ENCODE data around the gene CABP7.

CABP7 gene

GRCh38 chr22:29693161-29693560 lies 26.6 kb upstream of the CABP7 start:
- no peak overlapping the region for H3K4me3 ChIP-seq (ENCODE audit: low read depth, low read length)
- TF ChIP-seq, protein P1, sequence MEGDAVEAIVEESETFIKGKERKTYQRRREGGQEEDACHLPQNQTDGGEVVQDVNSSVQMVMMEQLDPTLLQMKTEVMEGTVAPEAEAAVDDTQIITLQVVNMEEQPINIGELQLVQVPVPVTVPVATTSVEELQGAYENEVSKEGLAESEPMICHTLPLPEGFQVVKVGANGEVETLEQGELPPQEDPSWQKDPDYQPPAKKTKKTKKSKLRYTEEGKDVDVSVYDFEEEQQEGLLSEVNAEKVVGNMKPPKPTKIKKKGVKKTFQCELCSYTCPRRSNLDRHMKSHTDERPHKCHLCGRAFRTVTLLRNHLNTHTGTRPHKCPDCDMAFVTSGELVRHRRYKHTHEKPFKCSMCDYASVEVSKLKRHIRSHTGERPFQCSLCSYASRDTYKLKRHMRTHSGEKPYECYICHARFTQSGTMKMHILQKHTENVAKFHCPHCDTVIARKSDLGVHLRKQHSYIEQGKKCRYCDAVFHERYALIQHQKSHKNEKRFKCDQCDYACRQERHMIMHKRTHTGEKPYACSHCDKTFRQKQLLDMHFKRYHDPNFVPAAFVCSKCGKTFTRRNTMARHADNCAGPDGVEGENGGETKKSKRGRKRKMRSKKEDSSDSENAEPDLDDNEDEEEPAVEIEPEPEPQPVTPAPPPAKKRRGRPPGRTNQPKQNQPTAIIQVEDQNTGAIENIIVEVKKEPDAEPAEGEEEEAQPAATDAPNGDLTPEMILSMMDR (IDR thresholded peaks at IDR 0.05; ENCODE audit: low read depth, low read length): no peak
- in situ Hi-C loops (cut with HindIII; ENCODE audit: low sequenced_read_pairs): no loop called here
- DNase-seq (ENCODE audit: low read depth, low spot score): no peak

DNA sequence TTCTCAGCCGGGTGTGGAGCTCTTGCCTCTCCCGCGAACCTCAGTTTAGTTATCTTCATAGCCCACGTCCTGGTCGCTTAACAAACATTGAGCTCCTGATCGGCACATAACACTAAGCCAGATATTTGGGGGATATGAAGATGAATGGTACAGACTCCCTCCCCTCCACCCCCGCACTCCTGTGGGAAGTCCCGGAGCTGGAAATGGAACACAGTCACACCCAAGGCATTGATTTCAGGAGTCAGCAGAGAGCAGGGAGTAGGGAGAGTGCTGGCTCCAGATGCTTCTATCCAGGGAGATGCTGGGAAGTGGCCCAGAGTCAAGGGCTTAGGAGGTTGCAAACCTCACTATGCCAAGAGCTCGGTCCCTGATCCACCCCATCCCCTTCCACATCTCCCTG lies 26.1 kb upstream of the CABP7 start:
- no peak overlapping the region for H3K4me3 ChIP-seq (ENCODE audit: low read depth, low read length)
- TF ChIP-seq, protein P1 (IDR thresholded peaks at IDR 0.05; ENCODE audit: low read depth, low read length): no peak
- in situ Hi-C loops (cut with HindIII; ENCODE audit: low sequenced_read_pairs): no loop called here

DNA sequence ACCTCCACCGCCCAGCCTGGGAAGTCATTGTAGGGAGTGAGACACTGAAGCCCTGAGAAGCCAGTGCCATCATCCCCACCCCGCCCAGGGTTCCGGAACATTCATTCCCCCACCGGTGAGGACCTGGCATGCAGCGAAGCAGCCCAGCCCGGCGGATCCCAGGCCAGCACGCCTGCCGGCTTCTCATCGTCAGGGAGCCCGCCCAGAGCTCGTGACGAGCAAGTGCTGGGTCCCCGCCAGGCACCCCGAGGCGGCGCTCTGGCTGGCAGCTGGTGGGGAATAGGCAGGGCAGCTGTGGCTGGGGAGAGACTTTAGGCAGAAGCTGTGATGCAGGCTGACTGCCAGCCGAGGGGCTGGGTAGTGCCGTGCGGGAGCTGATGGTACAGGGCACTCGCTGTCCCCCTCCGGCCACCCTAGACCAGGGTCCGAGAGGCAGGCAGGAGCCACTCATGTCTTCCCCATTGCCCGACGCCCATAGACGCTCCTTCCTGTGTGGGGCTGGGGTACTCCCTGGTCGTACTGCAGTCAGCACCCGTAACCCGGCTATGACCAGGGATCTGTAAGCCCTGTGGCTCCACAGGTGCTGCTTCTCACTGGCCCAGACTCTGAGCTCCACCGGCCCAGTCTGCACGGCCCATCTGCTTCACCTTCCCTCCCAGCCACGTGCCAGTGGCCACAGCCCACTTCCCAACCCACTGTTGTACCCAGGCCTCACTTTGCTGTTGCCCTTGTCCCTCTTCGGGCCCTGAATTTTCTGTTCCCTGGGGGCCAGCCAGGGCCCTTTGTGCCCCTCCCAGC lies 24.5 kb upstream of the CABP7 start:
- TF ChIP-seq, protein P1 (IDR thresholded peaks at IDR 0.05; ENCODE audit: low read depth, low read length): no peak
- in situ Hi-C loops (cut with HindIII; ENCODE audit: low sequenced_read_pairs): no loop called here
- DNase-seq (ENCODE audit: low read depth, low spot score): no peak
- H3K4me3 ChIP-seq (ENCODE audit: low read depth, low read length): no peak overlapping the region

More for the DNA sequence above, 26.1 kb upstream of the CABP7 start:
- no peak for DNase-seq (ENCODE audit: low read depth, low spot score)

- TF ChIP-seq, protein P1 (IDR thresholded peaks at IDR 0.05; ENCODE audit: low read depth, low read length): no peak
- H3K4me3 ChIP-seq (ENCODE audit: low read depth, low read length): no peak overlapping the region
- in situ Hi-C loops (cut with HindIII; ENCODE audit: low sequenced_read_pairs): no loop called here
- no peak for DNase-seq (ENCODE audit: low read depth, low spot score)
Observed at GRCh38 chr22:29697853-29698598, 21.8 kb upstream of the CABP7 start.

- in situ Hi-C loops (cut with HindIII; ENCODE audit: low sequenced_read_pairs): no loop called here
- no peak overlapping the region for H3K4me3 ChIP-seq (ENCODE audit: low read depth, low read length)
- TF ChIP-seq, protein P1 (IDR thresholded peaks at IDR 0.05; ENCODE audit: low read depth, low read length): no peak
- no peak for DNase-seq (ENCODE audit: low read depth, low spot score)
Observed at GRCh38 chr22:29700206-29700899, 19.4 kb upstream of the CABP7 start.

DNA sequence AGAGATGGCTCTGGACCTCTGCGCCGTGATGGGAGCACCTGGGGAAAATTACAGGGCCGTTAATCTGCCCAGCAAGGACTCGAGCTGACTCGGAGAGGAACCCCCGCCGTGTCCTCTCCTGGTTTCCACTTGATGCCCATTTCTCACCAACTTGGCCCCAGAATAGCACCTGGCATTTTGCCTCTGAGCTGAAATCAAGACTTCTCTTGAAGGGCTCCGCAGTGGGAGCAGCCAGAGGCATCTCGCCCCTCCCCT lies 19.0 kb upstream of the CABP7 start:
- in situ Hi-C loops (cut with HindIII; ENCODE audit: low sequenced_read_pairs): no loop called here
- TF ChIP-seq, protein P1 (IDR thresholded peaks at IDR 0.05; ENCODE audit: low read depth, low read length): no peak

More for the DNA sequence above, 19.0 kb upstream of the CABP7 start:
- no peak overlapping the region for H3K4me3 ChIP-seq (ENCODE audit: low read depth, low read length)
- DNase-seq (ENCODE audit: low read depth, low spot score): no peak
